Right ventricle myocardium superior (tissue), 1 donor: Measurements from ENCODE around the gene RBX1. TPM values are rescaled to one million over a fixed set of nuclear protein-coding genes. Genes with fewer than 3 reads are reported as not detected.
"Not testable (repeated sequence)": the region's sequence is repeated elsewhere in the genome, so short reads cannot be mapped to it uniquely, and the experiment has no call there.

Experiments used
- ATAC-seq: fragments of 200-7000 bp; cut with Tn5 transposase; one replicate; pipeline ENCODE4 v1.9.1; 2020; ENCODE audit warnings: mild to moderate bottlenecking; ENCODE audit not compliant: poor library complexity
- DNase-seq: peaks from one replicate; pipeline ENCODE4 v3.0.0-alpha.2; 2020
- intact Hi-C: fragments of 100-400 bp; cut with DNase I; formaldehyde crosslinking; loops from one replicate; pipeline ENCODE4 v1.11.2; 2022
- long read RNA-seq: library from polyadenylated mRNA; unstranded; transcript quantifications from one replicate; pipeline ENCODE4 v2.0.0, GENCODE V29; 2021
- total RNA-seq: library from RNA; stranded (reverse); fragmentation: NEBNext Ultra II Directional; extraction: Animal tissue kit (Norgen Biotek cat#: 25700); gene quantifications from one replicate; pipeline ENCODE4 v1.2.1, GENCODE V29; 2021
- donor health status: DM: no; HTN: yes; CAD: no; lungs with severe emphysema.

The RBX1 gene
- total RNA-seq: 65.7 TPM
- long read RNA-seq, transcript RBX1-201 (5 exons, 1,188 nt): major isoform, 112 of 119 reads
- long read RNA-seq, partial matches to known transcripts: 0 of 119 reads
- long read RNA-seq, other reads (novel, unspliced or antisense): 7 of 119 reads

GRCh38 chr22:40950962-40951794, at the start of gene RBX1:
Gene RBX1, plus strand, starts transcription at chr22:40951378. Its CDS starts 21 bp downstream, at chr22:40951399.
- DNase-seq (peak; percentile 98), ATAC-seq (peak; percentile 96)
- intact Hi-C loops: loop anchor here (2.0 to 5.0 kb wide), 2 partner anchors 71 to 140 kb away; no protein-coding TSS in a partner anchor

- ATAC-seq (no peak), DNase-seq (no peak)
- intact Hi-C loops: no loop called here
Observed at GRCh38 chr22:40904101-40904500, 47.1 kb upstream of the RBX1 start.

- DNase-seq: no peak
- intact Hi-C loops: no loop called here
- ATAC-seq: no peak
Observed at GRCh38 chr22:40908895-40909294, 42.3 kb upstream of the RBX1 start.

- ATAC-seq (no peak), DNase-seq (no peak)
- intact Hi-C loops: no loop called here
Observed at GRCh38 chr22:40911772-40912171, 39.4 kb upstream of the RBX1 start.

- intact Hi-C loops, DNase-seq, ATAC-seq: not testable (repeated sequence)
Observed at GRCh38 chr22:40912987-40913386, 38.2 kb upstream of the RBX1 start.

- ATAC-seq (no peak), DNase-seq (no peak)
- intact Hi-C loops: no loop called here
Observed at GRCh38 chr22:40919446-40919845, 31.7 kb upstream of the RBX1 start.

- intact Hi-C loops: loop anchor here (10.0 kb wide), 1 partner anchor 204 kb away; no protein-coding TSS in a partner anchor
- no peak for ATAC-seq
- no peak for DNase-seq
Observed at GRCh38 chr22:40920526-40920925, 30.7 kb upstream of the RBX1 start.

- ATAC-seq (peak; percentile 85), DNase-seq (no peak)
- intact Hi-C loops: loop anchor here (10.0 kb wide), 1 partner anchor 202 kb away; no protein-coding TSS in a partner anchor
Observed at GRCh38 chr22:40922484-40923303, 28.5 kb upstream of the RBX1 start.

GRCh38 chr22:40928657-40929056, 22.5 kb upstream of the RBX1 start:
- DNase-seq (no peak), ATAC-seq (no peak)
- intact Hi-C loops: loop anchor here (10.0 kb wide), 1 partner anchor 196 kb away; no protein-coding TSS in a partner anchor

- ATAC-seq: no peak
- no peak for DNase-seq
- intact Hi-C loops: no loop called here
Observed at GRCh38 chr22:40932396-40932795, 18.8 kb upstream of the RBX1 start.

- DNase-seq: no peak
- intact Hi-C loops: no loop called here
- ATAC-seq: no peak
Observed at GRCh38 chr22:40939202-40939601, 12.0 kb upstream of the RBX1 start.

- intact Hi-C loops: loop anchor here (2.0 to 5.0 kb wide), 2 partner anchors 70 to 139 kb away; no protein-coding TSS in a partner anchor
- ATAC-seq (no peak), DNase-seq (no peak)
Observed at GRCh38 chr22:40951795-40952605, 822 bp downstream of the RBX1 start.

GRCh38 chr22:40953471-40953870, 2.3 kb downstream of the RBX1 start:
- intact Hi-C loops: loop anchor here (5.0 kb wide), 1 partner anchor 69 kb away; no protein-coding TSS in a partner anchor
- ATAC-seq (no peak), DNase-seq (no peak)

- DNase-seq (no peak), ATAC-seq (no peak)
- intact Hi-C loops: loop anchor here (5.0 kb wide), 1 partner anchor 68 kb away; no protein-coding TSS in a partner anchor
Observed at GRCh38 chr22:40954113-40954512, 2.9 kb downstream of the RBX1 start.

- DNase-seq (no peak), ATAC-seq (no peak)
- intact Hi-C loops: no loop called here
Observed at GRCh38 chr22:40955571-40955970, 4.4 kb downstream of the RBX1 start.

- DNase-seq (no peak), ATAC-seq (no peak)
- intact Hi-C loops: no loop called here
Observed at GRCh38 chr22:40957601-40958000, 6.4 kb downstream of the RBX1 start.

- ATAC-seq (no peak), DNase-seq (no peak)
- intact Hi-C loops: no loop called here
Observed at GRCh38 chr22:40958299-40958698, 7.1 kb downstream of the RBX1 start.

GRCh38 chr22:40960145-40960544, 9.0 kb downstream of the RBX1 start:
- intact Hi-C loops: no loop called here
- DNase-seq (no peak), ATAC-seq (no peak)
